Measurements from ENCODE around the gene CST9L. TPM values are rescaled to one million over a fixed set of nuclear protein-coding genes. Genes with fewer than 3 reads are reported as not detected.

The CST9L gene
- total and polyA plus RNA-seq, 2 donors (not counting 1 experiment from before 2014, with no cell fraction given) = not detected

- H3K4me1 ChIP-seq (ENCODE audit: control insufficient read depth, extremely low read depth, insufficient read depth, low read length) = no peaks in the 10 kb centered on the region
- TF ChIP-seq EZH2 (IDR thresholded peaks at IDR 0.05; ENCODE audit: low read length, missing control alignments) (no peak), CTCF (conservative IDR thresholded peaks at IDR 0.05 in 1 of 2, IDR thresholded peaks at IDR 0.05 in 1 of 2; ENCODE audit: low read depth in 1 of 2, low read length in 2 of 2) (no peak)
- H3K36me3 ChIP-seq (ENCODE audit: control insufficient read depth, insufficient read depth, low read length) = no peaks in the 10 kb centered on the region
- no peak overlapping the region for H3K9ac ChIP-seq (ENCODE audit: insufficient read depth, low read length)
- no peaks in the 10 kb centered on the region for H3K27me3 ChIP-seq (ENCODE audit: control insufficient read depth, insufficient read depth, low read length)
- H4K20me1 ChIP-seq (ENCODE audit: control insufficient read depth, extremely low read depth, insufficient read depth, low read length) = no peaks in the 10 kb centered on the region
- no peak overlapping the region for H3K27ac ChIP-seq (ENCODE audit: insufficient read depth, low read length)
- no peaks in the 10 kb centered on the region for H3K9me3 ChIP-seq (ENCODE audit: control insufficient read depth, insufficient read depth, low read depth, low read length)
- no peak for DNase-seq (ENCODE audit: low read depth in 2 of 2)
- H3K4me3 ChIP-seq (replicated peaks in 1 of 4; ENCODE audit: control extremely low read depth in 1 of 4, insufficient read depth in 1 of 4, low read depth in 3 of 4, low read length in 4 of 4) = no peak overlapping the region
- H3K4me2 ChIP-seq (ENCODE audit: extremely low read depth, insufficient read depth, low read length) = no peak overlapping the region
- H2AFZ ChIP-seq (ENCODE audit: low read length) = no peak overlapping the region
- H3K79me2 ChIP-seq (ENCODE audit: control insufficient read depth, insufficient read depth, low read length) = no peaks in the 10 kb centered on the region
These were observed 17.1 kb upstream of the CST9L start for GRCh38 chr20:23585449-23585807.

GRCh38 chr20:23584434-23585199 lies 16.3 kb upstream of the CST9L start:
- no peak for TF ChIP-seq CTCF (conservative IDR thresholded peaks at IDR 0.05 in 1 of 2, IDR thresholded peaks at IDR 0.05 in 1 of 2; ENCODE audit: low read depth in 1 of 2, low read length in 2 of 2)
- no peak for TF ChIP-seq EZH2 (IDR thresholded peaks at IDR 0.05; ENCODE audit: low read length, missing control alignments)
- no peak overlapping the region for H3K4me2 ChIP-seq (ENCODE audit: extremely low read depth, insufficient read depth, low read length)
- H3K36me3 ChIP-seq (ENCODE audit: control insufficient read depth, insufficient read depth, low read length) = no peaks in the 10 kb centered on the region
- no peaks in the 10 kb centered on the region for H4K20me1 ChIP-seq (ENCODE audit: control insufficient read depth, extremely low read depth, insufficient read depth, low read length)
- no peak for DNase-seq (ENCODE audit: low read depth in 2 of 2)
- no peak overlapping the region for H3K9ac ChIP-seq (ENCODE audit: insufficient read depth, low read length)
- H3K4me3 ChIP-seq (replicated peaks in 1 of 4; ENCODE audit: control extremely low read depth in 1 of 4, insufficient read depth in 1 of 4, low read depth in 3 of 4, low read length in 4 of 4) = no peak overlapping the region
- H3K9me3 ChIP-seq (ENCODE audit: control insufficient read depth, insufficient read depth, low read depth, low read length) = no peaks in the 10 kb centered on the region
- no peak overlapping the region for H3K27ac ChIP-seq (ENCODE audit: insufficient read depth, low read length)
- no peaks in the 10 kb centered on the region for H3K79me2 ChIP-seq (ENCODE audit: control insufficient read depth, insufficient read depth, low read length)
- H3K4me1 ChIP-seq (ENCODE audit: control insufficient read depth, extremely low read depth, insufficient read depth, low read length) = no peaks in the 10 kb centered on the region
- no peak overlapping the region for H2AFZ ChIP-seq (ENCODE audit: low read length)
- H3K27me3 ChIP-seq (ENCODE audit: control insufficient read depth, insufficient read depth, low read length) = no peaks in the 10 kb centered on the region

GRCh38 chr20:23583526-23583925 lies 15.2 kb upstream of the CST9L start:
- H3K36me3 ChIP-seq (ENCODE audit: control insufficient read depth, insufficient read depth, low read length) = no peaks in the 10 kb centered on the region
- H3K79me2 ChIP-seq (ENCODE audit: control insufficient read depth, insufficient read depth, low read length) = no peaks in the 10 kb centered on the region
- H3K27ac ChIP-seq (ENCODE audit: insufficient read depth, low read length) = no peak overlapping the region
- no peak overlapping the region for H3K4me3 ChIP-seq (replicated peaks in 1 of 4; ENCODE audit: control extremely low read depth in 1 of 4, insufficient read depth in 1 of 4, low read depth in 3 of 4, low read length in 4 of 4)
- H3K4me1 ChIP-seq (ENCODE audit: control insufficient read depth, extremely low read depth, insufficient read depth, low read length) = no peaks in the 10 kb centered on the region
- H3K9ac ChIP-seq (ENCODE audit: insufficient read depth, low read length) = no peak overlapping the region
- DNase-seq (ENCODE audit: low read depth in 2 of 2) = no peak
- TF ChIP-seq EZH2 (IDR thresholded peaks at IDR 0.05; ENCODE audit: low read length, missing control alignments) (no peak), CTCF (conservative IDR thresholded peaks at IDR 0.05 in 1 of 2, IDR thresholded peaks at IDR 0.05 in 1 of 2; ENCODE audit: low read depth in 1 of 2, low read length in 2 of 2) (no peak)
- no peaks in the 10 kb centered on the region for H4K20me1 ChIP-seq (ENCODE audit: control insufficient read depth, extremely low read depth, insufficient read depth, low read length)
- no peaks in the 10 kb centered on the region for H3K9me3 ChIP-seq (ENCODE audit: control insufficient read depth, insufficient read depth, low read depth, low read length)
- no peaks in the 10 kb centered on the region for H3K27me3 ChIP-seq (ENCODE audit: control insufficient read depth, insufficient read depth, low read length)
- H3K4me2 ChIP-seq (ENCODE audit: extremely low read depth, insufficient read depth, low read length) = no peak overlapping the region
- H2AFZ ChIP-seq (ENCODE audit: low read length) = no peak overlapping the region
